ENCODE data around the gene NRN1. TPM values are rescaled to one million over a fixed set of nuclear protein-coding genes. Genes with fewer than 3 reads are reported as not detected.

The NRN1 gene
- total RNA-seq, 4 donors from 2014 or later, result 5.6 to 22.7 (median 15.1) TPM

DNA sequence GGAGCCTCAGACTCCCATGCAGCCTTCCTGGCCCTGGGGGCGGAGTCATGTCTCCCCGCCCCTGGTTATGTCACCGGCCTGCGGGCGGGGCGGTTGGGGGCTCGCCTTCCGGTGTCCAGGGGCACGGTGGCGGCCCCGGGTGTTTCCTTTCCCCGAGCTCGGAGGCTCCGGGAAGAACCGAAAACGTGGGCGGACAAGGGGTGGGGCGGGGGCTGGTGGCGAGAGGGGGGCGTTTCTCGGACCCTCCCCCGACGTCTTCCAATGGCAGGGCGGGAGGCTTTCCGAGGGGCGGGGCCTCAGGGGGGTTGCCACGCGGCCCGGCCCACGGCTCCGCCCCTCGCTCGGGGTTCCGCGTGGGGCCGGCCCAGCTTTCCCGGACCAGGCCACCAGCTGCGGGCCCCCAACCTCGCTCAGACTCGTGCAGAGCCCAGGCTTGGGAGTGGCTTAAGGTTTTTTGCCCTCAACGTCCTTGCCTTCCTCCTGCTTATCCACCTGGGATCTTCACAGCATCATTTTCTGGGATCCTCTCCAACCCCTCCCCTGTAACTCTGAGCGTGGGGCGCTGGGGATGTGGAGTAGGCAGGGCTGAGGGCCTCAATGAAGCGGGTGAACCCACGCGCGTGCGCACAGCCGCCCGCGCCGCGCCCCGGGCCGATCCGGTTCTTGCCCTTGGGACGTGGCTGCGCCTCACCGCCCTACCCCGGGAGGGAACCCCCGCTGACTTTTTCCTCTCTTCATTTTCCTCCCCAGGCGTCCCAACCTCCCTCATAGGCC lies 2.1 kb upstream of the NRN1 start:
- peak overlapping the region in 3 of 4 donors; percentile 72 to 79 (median 75) for H3K27ac ChIP-seq
- peaks cover 90% of the 10 kb centered on the region for H3K27me3 ChIP-seq

DNA sequence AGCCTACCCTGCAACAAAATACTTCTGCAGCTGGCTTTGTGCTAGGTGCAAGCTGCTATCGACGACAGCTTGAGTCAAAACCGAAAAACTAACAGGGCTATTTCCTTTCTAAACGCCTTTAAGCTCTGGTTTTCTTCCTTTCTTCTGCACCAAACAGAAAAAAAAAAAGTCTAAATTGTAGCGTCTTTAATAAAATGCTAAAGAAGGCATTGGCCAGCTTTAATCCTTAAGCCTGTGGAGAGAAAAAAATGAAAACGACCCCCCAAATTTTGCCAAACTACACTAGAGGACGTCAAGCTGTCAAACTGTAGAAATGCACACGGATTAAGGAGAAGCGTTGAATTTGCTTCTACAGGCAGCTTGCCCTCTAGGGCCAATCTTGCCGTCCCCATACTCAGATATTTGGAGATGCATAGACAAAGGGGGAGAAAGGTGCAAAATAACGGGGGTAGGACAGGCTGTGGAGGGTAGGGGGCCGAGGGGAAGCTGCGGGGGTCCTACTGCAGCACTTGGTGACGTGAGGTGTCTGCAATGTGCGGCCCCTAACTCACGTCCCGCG lies 1.4 kb upstream of the NRN1 start:
- no peaks in the 10 kb centered on the region for H3K36me3 ChIP-seq
- H3K4me1 ChIP-seq, result peaks cover 0 to 56% (median 28%) of the 10 kb centered on the region in 3 donors
- H3K27me3 ChIP-seq, result peaks cover 94% of the 10 kb centered on the region
- WGBS, 2 donors (ENCODE audit: low coverage in 1 of 2), result 2 to 8% methylated on average over 8 to 11 of the region's 18 CpGs
- H3K4me3 ChIP-seq, result peak overlapping the region; percentile 0 to 54
- no peak for ATAC-seq
- H3K27ac ChIP-seq, result peak overlapping the region in 3 of 4 donors; percentile 72 to 79 (median 75)
- TF ChIP-seq POLR2AphosphoS5 (IDR thresholded peaks at IDR 0.05), result no peak
- TF ChIP-seq, protein P1, sequence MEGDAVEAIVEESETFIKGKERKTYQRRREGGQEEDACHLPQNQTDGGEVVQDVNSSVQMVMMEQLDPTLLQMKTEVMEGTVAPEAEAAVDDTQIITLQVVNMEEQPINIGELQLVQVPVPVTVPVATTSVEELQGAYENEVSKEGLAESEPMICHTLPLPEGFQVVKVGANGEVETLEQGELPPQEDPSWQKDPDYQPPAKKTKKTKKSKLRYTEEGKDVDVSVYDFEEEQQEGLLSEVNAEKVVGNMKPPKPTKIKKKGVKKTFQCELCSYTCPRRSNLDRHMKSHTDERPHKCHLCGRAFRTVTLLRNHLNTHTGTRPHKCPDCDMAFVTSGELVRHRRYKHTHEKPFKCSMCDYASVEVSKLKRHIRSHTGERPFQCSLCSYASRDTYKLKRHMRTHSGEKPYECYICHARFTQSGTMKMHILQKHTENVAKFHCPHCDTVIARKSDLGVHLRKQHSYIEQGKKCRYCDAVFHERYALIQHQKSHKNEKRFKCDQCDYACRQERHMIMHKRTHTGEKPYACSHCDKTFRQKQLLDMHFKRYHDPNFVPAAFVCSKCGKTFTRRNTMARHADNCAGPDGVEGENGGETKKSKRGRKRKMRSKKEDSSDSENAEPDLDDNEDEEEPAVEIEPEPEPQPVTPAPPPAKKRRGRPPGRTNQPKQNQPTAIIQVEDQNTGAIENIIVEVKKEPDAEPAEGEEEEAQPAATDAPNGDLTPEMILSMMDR (IDR thresholded peaks at IDR 0.05), result no peak
- no peak for TF ChIP-seq EP300 (IDR thresholded peaks at IDR 0.05)
- no peak for TF ChIP-seq POLR2A (IDR thresholded peaks at IDR 0.05)
- peaks cover 0 to 6% (median 0%) of the 10 kb centered on the region in 3 donors for H3K9me3 ChIP-seq

More for the DNA sequence above, 2.1 kb upstream of the NRN1 start:
- peaks cover 0 to 6% (median 0%) of the 10 kb centered on the region in 3 donors for H3K9me3 ChIP-seq
- peak overlapping the region; percentile 0 to 54 for H3K4me3 ChIP-seq
- no peaks in the 10 kb centered on the region for H3K36me3 ChIP-seq
- WGBS, 2 donors (ENCODE audit: low coverage in 1 of 2), result 0 to 1% methylated on average over 7 to 27 of the region's 62 CpGs
- peak; percentile 76 for ATAC-seq
- peaks cover 0 to 49% (median 21%) of the 10 kb centered on the region in 3 donors for H3K4me1 ChIP-seq
- TF ChIP-seq, protein P1 (IDR thresholded peaks at IDR 0.05), result no peak
- TF ChIP-seq POLR2A (IDR thresholded peaks at IDR 0.05), result no peak
- TF ChIP-seq EP300 (IDR thresholded peaks at IDR 0.05), result no peak
- peak; percentile 6 for TF ChIP-seq POLR2AphosphoS5 (IDR thresholded peaks at IDR 0.05)

DNA sequence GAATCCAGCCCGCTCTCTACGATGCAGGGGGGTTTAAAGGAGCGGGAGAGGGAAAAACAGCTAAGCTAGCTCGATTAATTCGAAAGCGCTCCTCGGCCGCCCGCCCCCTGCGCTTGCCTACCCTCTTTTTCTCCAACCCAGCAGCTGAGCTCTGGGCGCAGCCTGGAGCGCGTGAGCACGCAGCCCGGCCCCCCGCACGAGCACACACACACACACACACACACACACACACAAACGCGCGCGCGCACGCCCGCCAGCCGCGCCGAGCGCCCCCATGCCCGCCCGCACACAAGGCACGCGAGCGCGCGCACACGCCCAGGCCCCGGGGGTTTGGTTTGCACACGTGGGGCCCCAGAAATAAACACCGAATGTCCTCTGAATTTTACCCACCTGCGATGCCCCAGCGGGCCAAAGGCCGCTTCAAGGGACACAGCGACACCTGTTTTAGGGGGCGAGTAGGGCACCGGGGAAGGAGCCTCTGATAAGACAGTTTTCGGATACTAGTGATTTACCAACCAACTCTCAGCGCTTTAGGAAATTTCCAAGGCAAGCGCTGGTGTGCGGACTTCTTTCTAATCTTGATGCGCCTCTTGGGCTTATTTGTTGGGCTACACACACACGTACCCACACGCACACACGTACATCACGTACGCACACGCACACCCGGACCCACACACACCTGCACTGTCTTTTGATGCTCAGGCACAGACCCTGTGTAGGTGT lies 802 bp upstream of the NRN1 start:
- ATAC-seq, result no peak
- no peaks in the 10 kb centered on the region for H3K36me3 ChIP-seq
- peak overlapping the region in 3 of 4 donors; percentile 72 to 79 (median 75) for H3K27ac ChIP-seq
- peaks cover 98% of the 10 kb centered on the region for H3K27me3 ChIP-seq
- peaks cover 0 to 6% (median 0%) of the 10 kb centered on the region in 3 donors for H3K9me3 ChIP-seq
- H3K4me3 ChIP-seq, result peak overlapping the region; percentile 29 to 54
- TF ChIP-seq, protein P1 (IDR thresholded peaks at IDR 0.05), result peak in 1 of 4 experiments; percentile 38
- TF ChIP-seq POLR2A (IDR thresholded peaks at IDR 0.05), result no peak
- H3K4me1 ChIP-seq, result peaks cover 0 to 62% (median 33%) of the 10 kb centered on the region in 3 donors
- 7 to 12% methylated on average over 8 to 13 of the region's 57 CpGs for WGBS, 2 donors (ENCODE audit: low coverage in 1 of 2)

DNA sequence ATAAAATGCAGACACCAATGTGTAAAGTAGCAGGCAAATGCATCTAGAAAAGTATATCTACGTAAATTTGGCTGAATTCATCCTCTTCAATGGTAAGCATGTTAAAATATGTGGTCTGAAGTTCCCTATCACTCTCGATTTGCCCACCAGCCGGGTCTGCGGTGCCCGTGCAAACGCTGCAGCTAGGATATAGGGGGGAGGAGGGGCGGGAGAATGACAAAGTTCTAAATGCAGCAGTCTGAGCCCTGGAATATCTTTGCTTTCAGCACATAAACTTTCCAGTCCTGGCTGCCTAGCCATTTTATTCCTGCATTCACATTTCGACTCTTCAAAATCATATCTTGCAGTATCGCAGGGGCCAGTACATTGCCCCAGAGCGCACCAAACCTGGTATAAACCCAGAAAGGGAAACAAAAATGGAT lies 708 bp downstream of the NRN1 start:
- TF ChIP-seq POLR2AphosphoS5 (IDR thresholded peaks at IDR 0.05) (no peak), POLR2A (IDR thresholded peaks at IDR 0.05) (no peak), EP300 (IDR thresholded peaks at IDR 0.05) (no peak)
- TF ChIP-seq, protein P1 (IDR thresholded peaks at IDR 0.05), result no peak
- Histone ChIP-seq H3K9me3 (peaks cover 0 to 6% (median 0%) of the 10 kb centered on the region in 3 donors), H3K27ac (peak overlapping the region in 3 of 4 donors; percentile 72 to 79 (median 75)), H3K27me3 (peaks cover 100% of the 10 kb centered on the region), H3K36me3 (no peaks in the 10 kb centered on the region), H3K4me3 (peak overlapping the region; percentile 29 to 54), H3K4me1 (peaks cover 0 to 70% (median 33%) of the 10 kb centered on the region in 3 donors)
- 8 to 10% methylated on average over 7 to 8 of the region's 10 CpGs for WGBS, 2 donors (ENCODE audit: low coverage in 1 of 2)
- no peak for ATAC-seq
